ENCODE results near the gene TBC1D7. TPM values are rescaled to one million over a fixed set of nuclear protein-coding genes. Genes with fewer than 3 reads are reported as not detected.

TBC1D7 gene
- polyA plus RNA-seq, 1 of the 3 experiments (the other 2 are of a cell fraction): 25.2 TPM

DNA sequence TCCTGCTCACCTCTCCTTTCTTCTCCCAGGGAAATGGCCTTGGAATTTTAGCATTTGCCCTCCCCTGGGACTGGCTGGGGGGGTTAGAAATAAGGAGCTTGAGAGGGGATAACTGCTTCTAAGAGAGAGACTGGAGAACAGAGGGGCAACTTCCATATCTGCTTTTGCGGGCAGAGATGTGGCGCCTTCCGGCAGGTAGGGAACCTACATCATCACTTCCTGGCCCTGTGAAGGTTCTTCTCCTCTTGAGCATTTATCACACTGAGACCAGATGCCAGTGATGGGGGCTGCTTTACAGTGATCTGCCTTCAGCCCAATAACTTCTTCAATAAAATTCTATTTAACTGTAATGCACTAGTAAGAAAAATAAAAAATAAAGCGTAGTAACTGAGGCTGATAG is 48.1 kb downstream of the TBC1D7 start:
- no peak overlapping the region for H3K9ac ChIP-seq
- H3K9me3 ChIP-seq: no peaks in the 10 kb centered on the region
- H3K9me2 ChIP-seq: no peaks in the 10 kb centered on the region
- H3K4me3 ChIP-seq (ENCODE audit: low read depth in 2 of 2, low read length in 1 of 2): no peak overlapping the region
- no peaks in the 10 kb centered on the region; a peak in 1 of 4 replicates for H3K4me1 ChIP-seq (ENCODE audit: control insufficient read depth in 1 of 2, insufficient read depth in 2 of 2, low read depth in 1 of 2, low read length in 1 of 2)
- no peaks in the 10 kb centered on the region for H3K36me3 ChIP-seq (replicated peaks in 1 of 2; ENCODE audit: control insufficient read depth in 1 of 2, insufficient read depth in 2 of 2, low read length in 1 of 2)
- no peaks in the 10 kb centered on the region for H3F3A ChIP-seq (replicated peaks; ENCODE audit: insufficient read depth)
- no peak overlapping the region for H3K27ac ChIP-seq (ENCODE audit: low read depth in 2 of 2, low read length in 1 of 2)
- TF ChIP-seq, protein P1, sequence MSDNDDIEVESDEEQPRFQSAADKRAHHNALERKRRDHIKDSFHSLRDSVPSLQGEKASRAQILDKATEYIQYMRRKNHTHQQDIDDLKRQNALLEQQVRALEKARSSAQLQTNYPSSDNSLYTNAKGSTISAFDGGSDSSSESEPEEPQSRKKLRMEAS (IDR thresholded peaks at IDR 0.05; ENCODE audit: low read depth): no peak
- no peaks in the 10 kb centered on the region for H4K20me1 ChIP-seq (ENCODE audit: insufficient read depth)
- ChIA-PET POLR2A (no interaction called here), CTCF (no interaction called here)
- 89% methylated on average over 4 of the region's 4 CpGs for WGBS (ENCODE audit: low lambda C conversion rate)
- H3K27me3 ChIP-seq (ENCODE audit: insufficient read depth): no peaks in the 10 kb centered on the region
- no peaks in the 10 kb centered on the region for H3K79me2 ChIP-seq (ENCODE audit: insufficient read depth)
- no peak overlapping the region for H3K4me2 ChIP-seq
- no peak for DNase-seq
- H2AFZ ChIP-seq (ENCODE audit: low read depth): no peak overlapping the region

DNA sequence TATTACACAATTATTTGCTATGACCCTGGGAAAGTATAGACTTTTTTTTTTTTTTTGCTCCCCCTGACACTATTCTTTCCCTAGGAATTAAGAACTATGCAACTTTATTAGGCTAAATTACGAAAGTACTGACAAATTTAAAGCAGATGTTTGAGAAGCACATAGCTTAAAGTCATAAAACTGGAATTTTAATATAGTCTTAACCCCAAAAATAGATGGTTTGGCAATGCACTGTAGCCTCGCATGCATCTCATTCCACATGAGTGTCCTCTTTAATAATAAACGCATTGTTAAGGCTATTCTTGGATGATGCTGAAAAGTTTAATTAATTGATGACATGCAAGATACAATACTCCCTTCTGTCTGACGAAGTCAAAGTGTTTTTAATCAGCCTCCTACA is 49.3 kb downstream of the TBC1D7 start:
- TF ChIP-seq TCF12 (IDR thresholded peaks at IDR 0.05): peak; percentile 30; the same call in 1 of the 2 replicates
- no peak for TF ChIP-seq RCOR1 (IDR thresholded peaks at IDR 0.05; ENCODE audit: low read length)
- TF ChIP-seq JUND (IDR thresholded peaks at IDR 0.05): no peak
- no peak overlapping the region for H2AFZ ChIP-seq (ENCODE audit: low read depth)
- no peaks in the 10 kb centered on the region for H4K20me1 ChIP-seq (ENCODE audit: insufficient read depth)
- H3F3A ChIP-seq (replicated peaks; ENCODE audit: insufficient read depth): no peaks in the 10 kb centered on the region
- 15% methylated on average over 4 of the region's 4 CpGs for WGBS (ENCODE audit: low lambda C conversion rate)
- no peak overlapping the region for H3K4me3 ChIP-seq (ENCODE audit: low read depth in 2 of 2, low read length in 1 of 2)
- H3K79me2 ChIP-seq (ENCODE audit: insufficient read depth): no peaks in the 10 kb centered on the region
- no peaks in the 10 kb centered on the region for H3K27me3 ChIP-seq (ENCODE audit: insufficient read depth)
- ChIA-PET POLR2A (no interaction called here), CTCF (interaction anchor here (0.6 to 2.0 kb wide), 2 partner anchors 368 to 641 kb away, joined by 3 to 11 read pairs; no protein-coding TSS in a partner anchor)
- no peaks in the 10 kb centered on the region; a peak in 1 of 4 replicates for H3K4me1 ChIP-seq (ENCODE audit: control insufficient read depth in 1 of 2, insufficient read depth in 2 of 2, low read depth in 1 of 2, low read length in 1 of 2)
- no peak overlapping the region for H3K9ac ChIP-seq
- H3K27ac ChIP-seq (ENCODE audit: low read depth in 2 of 2, low read length in 1 of 2): 0 out of 4 replicates have a peak overlapping the region, but pooled peaks of 1 of the 2 experiments have one; percentile 13
- DNase-seq: no peak
- H3K36me3 ChIP-seq (replicated peaks in 1 of 2; ENCODE audit: control insufficient read depth in 1 of 2, insufficient read depth in 2 of 2, low read length in 1 of 2): no peaks in the 10 kb centered on the region
- no peak overlapping the region for H3K4me2 ChIP-seq
- no peaks in the 10 kb centered on the region for H3K9me2 ChIP-seq
- H3K9me3 ChIP-seq: no peaks in the 10 kb centered on the region

DNA sequence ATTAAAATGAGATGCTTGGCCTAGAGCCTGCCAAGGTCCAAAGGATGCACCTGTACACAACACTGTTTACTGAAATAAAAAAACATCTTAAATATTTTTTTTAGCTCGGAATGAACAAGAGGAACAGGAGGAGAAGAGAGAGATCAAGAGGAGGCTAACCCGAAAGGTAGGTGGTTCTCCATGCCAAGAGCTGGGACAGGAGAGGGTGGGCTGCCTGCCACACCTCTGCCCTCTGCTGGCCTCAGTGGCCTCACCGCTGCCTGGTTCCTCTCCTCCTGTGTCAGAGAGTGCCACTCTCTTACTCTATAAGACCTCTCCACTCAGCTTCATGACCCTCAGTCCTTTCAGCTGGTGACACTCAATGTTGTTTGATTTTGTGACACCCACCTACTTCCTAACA is 50.2 kb downstream of the TBC1D7 start:
- H3K4me1 ChIP-seq (ENCODE audit: control insufficient read depth in 1 of 2, insufficient read depth in 2 of 2, low read depth in 1 of 2, low read length in 1 of 2): no peaks in the 10 kb centered on the region; a peak in 1 of 4 replicates
- H3K9me2 ChIP-seq: no peaks in the 10 kb centered on the region
- H3F3A ChIP-seq (replicated peaks; ENCODE audit: insufficient read depth): no peaks in the 10 kb centered on the region
- H3K4me2 ChIP-seq: no peak overlapping the region
- H2AFZ ChIP-seq (ENCODE audit: low read depth): no peak overlapping the region
- ChIA-PET CTCF (interaction anchor here (2.0 kb wide), 1 partner anchor 367 kb away, joined by 11 read pairs; no protein-coding TSS in a partner anchor), POLR2A (no interaction called here)
- peak; percentile 48 for DNase-seq
- H3K27ac ChIP-seq (ENCODE audit: low read depth in 2 of 2, low read length in 1 of 2): no peak overlapping the region
- no peaks in the 10 kb centered on the region for H3K27me3 ChIP-seq (ENCODE audit: insufficient read depth)
- no peaks in the 10 kb centered on the region for H3K9me3 ChIP-seq
- H3K4me3 ChIP-seq (ENCODE audit: low read depth in 2 of 2, low read length in 1 of 2): no peak overlapping the region
- H3K36me3 ChIP-seq (replicated peaks in 1 of 2; ENCODE audit: control insufficient read depth in 1 of 2, insufficient read depth in 2 of 2, low read length in 1 of 2): no peaks in the 10 kb centered on the region
- WGBS (ENCODE audit: low lambda C conversion rate): 92% methylated on average over 3 of the region's 3 CpGs
- no peak for TF ChIP-seq ZBTB33 (IDR thresholded peaks at IDR 0.05; ENCODE audit: borderline replicate concordance, low read depth)
- TF ChIP-seq YY1 (IDR thresholded peaks at IDR 0.05; ENCODE audit: low read depth): no peak
- TF ChIP-seq, protein P2, sequence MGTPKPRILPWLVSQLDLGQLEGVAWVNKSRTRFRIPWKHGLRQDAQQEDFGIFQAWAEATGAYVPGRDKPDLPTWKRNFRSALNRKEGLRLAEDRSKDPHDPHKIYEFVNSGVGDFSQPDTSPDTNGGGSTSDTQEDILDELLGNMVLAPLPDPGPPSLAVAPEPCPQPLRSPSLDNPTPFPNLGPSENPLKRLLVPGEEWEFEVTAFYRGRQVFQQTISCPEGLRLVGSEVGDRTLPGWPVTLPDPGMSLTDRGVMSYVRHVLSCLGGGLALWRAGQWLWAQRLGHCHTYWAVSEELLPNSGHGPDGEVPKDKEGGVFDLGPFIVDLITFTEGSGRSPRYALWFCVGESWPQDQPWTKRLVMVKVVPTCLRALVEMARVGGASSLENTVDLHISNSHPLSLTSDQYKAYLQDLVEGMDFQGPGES (IDR thresholded peaks at IDR 0.05; ENCODE audit: low read depth, low read length): no peak
- TF ChIP-seq POLR2AphosphoS5 (IDR thresholded peaks at IDR 0.05; ENCODE audit: low read depth, low read length): no peak
- TF ChIP-seq GATA2 (CRISPR knock-in tag; IDR thresholded peaks at IDR 0.05): no peak
- TF ChIP-seq SMC3 (IDR thresholded peaks at IDR 0.05; ENCODE audit: low read depth, low read length): peak; percentile 36; the same call in 1 of the 2 replicates
- TF ChIP-seq FOSL2 (IDR thresholded peaks at IDR 0.05; ENCODE audit: borderline replicate concordance, low read depth): no peak
- no peak for TF ChIP-seq MEF2A (IDR thresholded peaks at IDR 0.05; ENCODE audit: borderline replicate concordance, low read depth)
- no peak for TF ChIP-seq GABPA (IDR thresholded peaks at IDR 0.05; ENCODE audit: low read depth)
- peak; percentile 53 for TF ChIP-seq RAD21 (IDR thresholded peaks at IDR 0.05; ENCODE audit: low read length)
- TF ChIP-seq CTCF (IDR thresholded peaks at IDR 0.05): no peak; the same call in 1 of the 2 replicates
- no peaks in the 10 kb centered on the region for H4K20me1 ChIP-seq (ENCODE audit: insufficient read depth)
- no peaks in the 10 kb centered on the region for H3K79me2 ChIP-seq (ENCODE audit: insufficient read depth)
- H3K9ac ChIP-seq: no peak overlapping the region

Measured in SK-N-SH (cell line).